ENCODE measurements around the gene ACTR2.

Gene ACTR2

DNA sequence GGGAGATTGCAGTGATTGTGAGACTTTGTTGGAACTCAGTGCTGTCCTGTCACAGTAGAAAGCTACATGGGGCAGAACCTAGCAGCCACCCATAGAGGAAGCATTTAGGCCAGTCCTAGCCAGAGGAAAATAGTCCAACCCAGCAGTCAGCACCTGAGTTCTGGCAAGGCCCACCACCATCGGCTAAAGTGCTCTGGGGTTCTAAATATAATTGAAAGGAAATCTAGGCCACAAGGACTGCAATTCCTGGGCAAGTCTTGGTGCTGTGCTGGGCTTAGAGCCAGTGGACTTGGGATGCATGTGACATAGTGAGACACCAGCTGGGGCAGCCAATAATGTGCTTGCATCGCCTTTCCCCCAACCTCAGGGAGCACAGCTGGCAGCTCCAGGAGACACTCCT, 28.9 kb upstream of the ACTR2 start:
- TF ChIP-seq, protein P1, sequence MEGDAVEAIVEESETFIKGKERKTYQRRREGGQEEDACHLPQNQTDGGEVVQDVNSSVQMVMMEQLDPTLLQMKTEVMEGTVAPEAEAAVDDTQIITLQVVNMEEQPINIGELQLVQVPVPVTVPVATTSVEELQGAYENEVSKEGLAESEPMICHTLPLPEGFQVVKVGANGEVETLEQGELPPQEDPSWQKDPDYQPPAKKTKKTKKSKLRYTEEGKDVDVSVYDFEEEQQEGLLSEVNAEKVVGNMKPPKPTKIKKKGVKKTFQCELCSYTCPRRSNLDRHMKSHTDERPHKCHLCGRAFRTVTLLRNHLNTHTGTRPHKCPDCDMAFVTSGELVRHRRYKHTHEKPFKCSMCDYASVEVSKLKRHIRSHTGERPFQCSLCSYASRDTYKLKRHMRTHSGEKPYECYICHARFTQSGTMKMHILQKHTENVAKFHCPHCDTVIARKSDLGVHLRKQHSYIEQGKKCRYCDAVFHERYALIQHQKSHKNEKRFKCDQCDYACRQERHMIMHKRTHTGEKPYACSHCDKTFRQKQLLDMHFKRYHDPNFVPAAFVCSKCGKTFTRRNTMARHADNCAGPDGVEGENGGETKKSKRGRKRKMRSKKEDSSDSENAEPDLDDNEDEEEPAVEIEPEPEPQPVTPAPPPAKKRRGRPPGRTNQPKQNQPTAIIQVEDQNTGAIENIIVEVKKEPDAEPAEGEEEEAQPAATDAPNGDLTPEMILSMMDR (conservative IDR thresholded peaks at IDR 0.05), result no peak
- no peak overlapping the region for H3K27ac ChIP-seq

DNA sequence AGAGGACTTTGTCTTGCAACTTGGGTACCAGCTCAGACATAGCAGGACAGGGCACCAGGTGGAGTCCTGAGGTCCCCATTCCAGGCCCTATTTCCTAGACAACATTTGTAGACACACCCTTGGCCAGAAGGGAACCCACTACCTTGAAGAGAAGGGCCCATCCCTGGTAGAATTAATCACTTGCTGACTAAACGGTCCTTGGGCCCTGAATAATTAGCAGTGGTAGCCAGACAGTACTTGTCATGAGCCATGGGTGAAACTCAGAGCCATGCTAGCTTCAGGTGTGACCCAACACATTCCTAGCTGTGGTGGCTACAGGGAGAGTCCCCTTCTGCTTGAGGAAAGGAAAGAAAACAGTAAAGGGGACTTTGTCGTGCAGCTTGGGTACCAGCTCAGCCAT, 28.5 kb upstream of the ACTR2 start:
- no peak overlapping the region for H3K27ac ChIP-seq
- TF ChIP-seq, protein P1 (conservative IDR thresholded peaks at IDR 0.05), result no peak

DNA sequence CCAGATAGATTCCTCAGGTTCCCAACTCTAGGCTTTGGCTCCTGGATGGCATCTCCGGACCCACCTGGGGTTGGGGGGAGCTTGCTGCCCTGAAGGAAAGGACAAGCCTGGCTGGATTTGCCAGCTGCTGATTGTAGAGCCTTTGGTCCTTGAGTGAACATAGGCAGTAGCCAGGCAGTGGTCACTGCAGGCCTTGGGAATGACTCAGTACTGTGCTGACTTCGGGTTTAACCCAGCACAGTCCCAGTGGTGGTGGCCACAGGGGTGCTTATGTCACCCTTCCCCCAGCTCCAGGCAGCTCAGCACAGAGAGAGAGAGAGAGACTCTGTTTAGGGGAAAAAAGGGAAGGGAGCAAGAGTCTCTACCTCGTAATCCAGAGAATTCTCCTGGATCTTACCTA, 27.7 kb upstream of the ACTR2 start:
- TF ChIP-seq, protein P1 (conservative IDR thresholded peaks at IDR 0.05), result no peak

DNA sequence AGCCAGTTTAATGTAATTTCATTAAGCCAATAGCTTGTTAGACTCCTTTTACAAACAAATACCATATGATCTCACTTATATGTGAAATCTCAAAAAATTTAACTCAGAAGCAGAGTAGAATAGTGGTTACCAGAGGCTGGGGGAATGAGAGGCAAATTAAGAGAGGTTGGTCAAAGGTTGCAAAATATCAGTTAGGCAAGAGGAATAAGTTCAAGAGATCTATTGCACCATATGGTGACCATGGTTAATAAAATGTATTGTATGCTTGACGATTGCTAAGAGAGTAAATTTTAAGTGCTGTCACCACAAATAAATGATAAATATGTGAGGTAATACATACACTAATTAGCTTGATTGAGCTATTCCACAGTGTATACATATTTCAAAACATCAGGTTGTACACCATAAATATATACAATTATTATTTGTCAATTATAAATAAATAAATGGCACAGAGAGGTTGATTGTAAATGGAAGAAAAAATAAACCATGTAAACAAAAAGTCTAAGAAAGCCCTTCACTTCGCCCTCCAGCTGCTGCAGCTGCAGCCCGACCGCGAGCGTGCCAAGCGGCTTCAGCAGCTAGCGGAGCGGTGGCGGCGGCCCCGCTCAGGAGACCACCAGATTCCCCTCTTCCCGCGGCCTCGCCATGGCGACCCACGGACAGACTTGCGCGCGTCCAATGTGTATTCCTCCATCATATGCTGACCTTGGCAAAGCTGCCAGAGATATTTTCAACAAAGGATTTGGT, 23.0 kb upstream of the ACTR2 start:
- TF ChIP-seq, protein P1 (conservative IDR thresholded peaks at IDR 0.05), result no peak
- H3K27ac ChIP-seq, result no peak overlapping the region

More for the DNA sequence above, 27.7 kb upstream of the ACTR2 start:
- no peak overlapping the region for H3K27ac ChIP-seq

DNA sequence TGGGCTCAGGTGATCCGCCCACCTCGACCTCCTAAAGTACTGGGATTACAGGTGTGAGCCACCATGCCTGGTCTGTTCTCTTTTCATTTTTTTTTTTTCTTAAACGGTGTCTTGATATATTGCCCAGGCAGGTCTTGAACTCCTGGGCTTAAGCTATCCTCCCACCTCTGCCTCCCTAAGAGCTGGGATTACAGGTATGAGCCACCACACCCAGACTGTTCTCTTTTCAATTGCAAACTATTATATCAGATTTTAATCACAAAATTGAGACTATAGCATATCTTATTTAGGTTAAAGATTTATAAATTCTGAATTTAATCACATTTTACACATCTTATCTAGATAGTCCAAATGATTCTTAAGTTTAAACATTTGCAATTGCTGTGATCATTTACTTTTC, 15.5 kb upstream of the ACTR2 start:
- TF ChIP-seq, protein P1 (conservative IDR thresholded peaks at IDR 0.05), result no peak
- H3K27ac ChIP-seq, result no peak overlapping the region

DNA sequence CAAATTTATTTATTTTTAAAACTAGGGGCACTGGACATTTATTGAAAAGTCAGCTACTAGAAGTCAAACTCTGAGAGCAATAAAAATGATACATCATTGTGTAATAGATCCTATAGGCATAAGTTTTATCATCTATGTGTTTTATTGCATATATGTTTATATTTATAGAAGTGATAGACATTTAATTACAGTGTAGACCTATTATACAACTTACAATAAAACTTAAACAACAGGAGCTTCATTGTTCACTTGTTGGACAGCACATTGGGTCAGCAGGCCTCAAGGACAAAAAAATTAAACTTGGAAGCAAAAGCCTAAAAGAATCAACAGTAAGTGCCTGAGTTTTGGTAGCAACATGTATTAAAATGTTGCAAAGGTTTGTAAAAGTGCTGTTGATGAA, 15.0 kb upstream of the ACTR2 start:
- no peak overlapping the region for H3K27ac ChIP-seq

DNA sequence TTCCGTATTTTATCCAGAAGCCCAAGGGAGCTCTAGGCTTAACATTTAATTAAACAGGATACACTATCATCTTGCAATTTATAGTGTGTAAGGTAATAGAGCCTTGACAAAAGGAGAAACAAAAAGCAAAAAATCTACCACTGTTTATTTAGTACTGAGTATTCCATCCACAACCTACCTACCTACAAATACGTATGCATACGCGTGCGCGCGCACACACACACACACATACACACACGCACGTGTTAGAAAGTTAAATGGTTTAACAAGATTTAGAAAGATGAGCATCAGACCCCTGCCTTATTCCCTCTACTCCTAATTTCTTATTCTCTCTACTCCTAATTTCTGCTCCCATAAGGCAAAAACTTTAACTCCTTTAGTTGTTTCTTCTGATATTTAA, 14.6 kb upstream of the ACTR2 start:
- no peak overlapping the region for H3K27ac ChIP-seq
- TF ChIP-seq, protein P1 (conservative IDR thresholded peaks at IDR 0.05), result no peak

More for the DNA sequence above, 15.0 kb upstream of the ACTR2 start:
- TF ChIP-seq, protein P1 (conservative IDR thresholded peaks at IDR 0.05), result no peak
